Sigmoid colon (tissue), 3 donors: Measurements from ENCODE around the gene CSRP2.

Source experiments
- CTCF ChIP-seq, 4 experiments: fragments of 450-650 bp in 3 of 4; fragments of 200-600 bp in 1 of 4; IDR thresholded peaks; one replicate each; pipeline ENCODE4 v1.5.1; 2016 to 2019; ENCODE audit warnings: antibody characterized with exemption in 4 of 4, mild to moderate bottlenecking in 3 of 4, moderate library complexity in 2 of 4
- POLR2A ChIP-seq, 2 donors: fragments of 450-650 bp; IDR thresholded peaks; one replicate each; pipeline ENCODE4 v1.6.1; 2016; ENCODE audit warnings: antibody characterized with exemption in 2 of 2, mild to moderate bottlenecking in 2 of 2, moderate library complexity in 2 of 2

- TF ChIP-seq CTCF (IDR thresholded peaks at IDR 0.05), result no peak
- no peak for TF ChIP-seq POLR2A (IDR thresholded peaks at IDR 0.05)
These were observed 37.3 kb upstream of the CSRP2 start for GRCh38 chr12:76916170-76916540.
